ENCODE results near the gene PMPCB.
"Not testable (repeated sequence)": the region's sequence is repeated elsewhere in the genome, so short reads cannot be mapped to it uniquely, and the experiment has no call there.

DNA sequence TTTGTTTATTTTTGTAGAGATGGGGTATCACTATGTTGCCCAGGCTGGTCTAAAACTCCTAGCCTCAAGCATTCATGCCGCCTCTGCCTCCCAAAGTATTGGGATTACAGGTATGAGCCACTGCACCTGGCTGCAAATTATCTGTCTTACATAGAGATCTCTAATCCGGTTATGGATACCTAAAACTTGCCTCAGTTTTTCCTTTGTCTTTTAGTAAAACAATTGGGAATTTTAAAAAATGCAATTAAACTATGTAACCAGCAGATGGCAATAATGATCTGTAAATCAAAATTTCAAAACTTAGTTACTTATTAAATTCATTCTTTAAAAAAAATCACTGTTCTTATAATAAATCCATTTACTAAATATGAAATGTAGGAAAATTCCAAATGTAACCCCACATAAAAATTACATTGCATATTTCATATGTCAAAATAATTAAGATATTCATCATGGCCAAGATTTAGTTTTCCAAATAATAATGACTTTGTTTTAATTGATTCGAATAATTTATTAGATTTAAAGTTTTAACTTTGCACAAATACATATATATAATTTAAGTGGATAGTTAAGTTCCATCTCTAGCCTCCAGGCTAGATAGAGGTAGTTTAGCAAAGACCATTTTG is 14.3 kb upstream of the PMPCB start:
- TF ChIP-seq, protein P1, sequence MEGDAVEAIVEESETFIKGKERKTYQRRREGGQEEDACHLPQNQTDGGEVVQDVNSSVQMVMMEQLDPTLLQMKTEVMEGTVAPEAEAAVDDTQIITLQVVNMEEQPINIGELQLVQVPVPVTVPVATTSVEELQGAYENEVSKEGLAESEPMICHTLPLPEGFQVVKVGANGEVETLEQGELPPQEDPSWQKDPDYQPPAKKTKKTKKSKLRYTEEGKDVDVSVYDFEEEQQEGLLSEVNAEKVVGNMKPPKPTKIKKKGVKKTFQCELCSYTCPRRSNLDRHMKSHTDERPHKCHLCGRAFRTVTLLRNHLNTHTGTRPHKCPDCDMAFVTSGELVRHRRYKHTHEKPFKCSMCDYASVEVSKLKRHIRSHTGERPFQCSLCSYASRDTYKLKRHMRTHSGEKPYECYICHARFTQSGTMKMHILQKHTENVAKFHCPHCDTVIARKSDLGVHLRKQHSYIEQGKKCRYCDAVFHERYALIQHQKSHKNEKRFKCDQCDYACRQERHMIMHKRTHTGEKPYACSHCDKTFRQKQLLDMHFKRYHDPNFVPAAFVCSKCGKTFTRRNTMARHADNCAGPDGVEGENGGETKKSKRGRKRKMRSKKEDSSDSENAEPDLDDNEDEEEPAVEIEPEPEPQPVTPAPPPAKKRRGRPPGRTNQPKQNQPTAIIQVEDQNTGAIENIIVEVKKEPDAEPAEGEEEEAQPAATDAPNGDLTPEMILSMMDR (IDR thresholded peaks at IDR 0.05; ENCODE audit: extremely low read depth in 1 of 2, insufficient read depth in 1 of 2, low read depth in 1 of 2, low read length in 2 of 2) = not testable (repeated sequence)
- not testable (repeated sequence) for TF ChIP-seq POLR2A (IDR thresholded peaks at IDR 0.05; ENCODE audit: low read depth, low read length); POLR2AphosphoS5 (IDR thresholded peaks at IDR 0.05; ENCODE audit: insufficient read depth, low read depth, low read length); EZH2 (IDR thresholded peaks at IDR 0.05; ENCODE audit: borderline replicate concordance, low read depth, low read length, severe bottlenecking); JUN (IDR thresholded peaks at IDR 0.05; ENCODE audit: borderline replicate concordance, insufficient read depth, insufficient read length, low read depth)

Data from endothelial cell of umbilical vein (primary cell).